WTC11 (cell line): ENCODE data around the gene PIK3C2G.

Experiments used
- ATF1 ChIP-seq: sonication (generic); formaldehyde crosslinking; IDR thresholded peaks from 2 replicates; pipeline ENCODE4 v1.8.1; 2023; ENCODE audit warnings: mild to moderate bottlenecking, moderate library complexity, missing genetic modification reagents
- ATF6 ChIP-seq: sonication (generic); formaldehyde crosslinking; IDR thresholded peaks from 2 replicates; pipeline ENCODE4 v1.8.1; 2023; ENCODE audit warnings: mild to moderate bottlenecking, missing genetic modification reagents
- CREB1 ChIP-seq: sonication (generic); formaldehyde crosslinking; IDR thresholded peaks from 2 replicates; pipeline ENCODE4 v1.8.0; 2023; ENCODE audit warnings: mild to moderate bottlenecking, missing genetic modification reagents
- CTCF ChIP-seq: fragments of 200-600 bp; IDR thresholded peaks from 2 replicates; pipeline ENCODE4 v1.8.0; 2022; ENCODE audit warnings: antibody characterized with exemption
- KAT7 ChIP-seq: sonication (generic); formaldehyde crosslinking; IDR thresholded peaks from 2 replicates; pipeline ENCODE4 v1.8.1; 2023; ENCODE audit warnings: missing genetic modification reagents, mild to moderate bottlenecking, borderline replicate concordance
- MAX ChIP-seq: sonication (generic); formaldehyde crosslinking; IDR thresholded peaks from 2 replicates; pipeline ENCODE4 v1.8.0; 2022; ENCODE audit warnings: mild to moderate bottlenecking, missing genetic modification reagents
- USF2 ChIP-seq: sonication (generic); formaldehyde crosslinking; IDR thresholded peaks from 2 replicates; pipeline ENCODE4 v1.8.1; 2023; ENCODE audit warnings: mild to moderate bottlenecking, missing genetic modification reagents, moderate library complexity
- ZNF416 ChIP-seq: fragments of 250-450 bp; sonication (Bioruptor Pico); IDR thresholded peaks from 2 replicates; pipeline ENCODE4 v1.9.0; 2021; ENCODE audit warnings: mild to moderate bottlenecking, inconsistent platforms

- TF ChIP-seq KAT7, result no peak
- no peak for TF ChIP-seq ATF1 (CRISPR knock-in tag)
- no peak for TF ChIP-seq CTCF
- no peak for TF ChIP-seq MAX (CRISPR knock-in tag)
- no peak for TF ChIP-seq ATF6 (CRISPR knock-in tag)
- no peak for TF ChIP-seq USF2 (CRISPR knock-in tag)
- no peak for TF ChIP-seq ZNF416 (CRISPR knock-in tag)
- TF ChIP-seq CREB1 (CRISPR knock-in tag), result no peak
Measured at GRCh38 chr12:18267427-18268099, 6.2 kb downstream of the PIK3C2G start.
